Activated CD4-positive, alpha-beta memory T cell treated with anti-CD3 and anti-CD28 coated beads, Interleukin-2, amount 10 ng/mL, durations not matched to agents 7 days and 5 days (primary cell): ENCODE results near the gene ITGA1. TPM values are rescaled to one million over a fixed set of nuclear protein-coding genes. Genes with fewer than 3 reads are reported as not detected.

ENCODE experiments used
- CTCF ChIA-PET: fragments of 350-600 bp; sonication (Branson Sonifier 250); formaldehyde crosslinking; loops from one replicate; lab custom pipeline; 2021; ENCODE audit warnings: antibody characterized with exemption, inconsistent platforms; lab: Charles Lee
- POLR2A ChIA-PET: fragments of 350-600 bp; sonication (Branson Sonifier 250); formaldehyde crosslinking; loops from one replicate; lab custom pipeline; 2021; ENCODE audit warnings: antibody characterized with exemption; lab: Charles Lee
- DNase-seq: peaks from one replicate; pipeline ENCODE4 v3.0.0-alpha.2; 2020
- H3K27ac Mint-ChIP-seq: one replicate; pipeline ENCODE4 v1.8.0; 2021; ENCODE audit warnings: mild to moderate bottlenecking, mixed read lengths
- H3K27me3 Mint-ChIP-seq: one replicate; pipeline ENCODE4 v1.8.0; 2021; ENCODE audit warnings: mixed read lengths
- H3K36me3 Mint-ChIP-seq: one replicate; pipeline ENCODE4 v1.8.0; 2021; ENCODE audit warnings: low read depth, mixed read lengths
- H3K4me1 Mint-ChIP-seq: one replicate; pipeline ENCODE4 v1.8.0; 2021; ENCODE audit warnings: mixed read lengths
- H3K4me3 Mint-ChIP-seq: one replicate; pipeline ENCODE4 v1.8.0; 2021; ENCODE audit warnings: mild to moderate bottlenecking, mixed read lengths
- H3K9me3 Mint-ChIP-seq: one replicate; pipeline ENCODE4 v1.8.0; 2021; ENCODE audit warnings: mixed read lengths
- total RNA-seq, 2 experiments: library from RNA; stranded (reverse); gene quantifications; one replicate each; pipeline ENCODE4 v1.2.3, GENCODE V29; 2021

ITGA1 gene
- total RNA-seq, 2 experiments from 2014 or later, result 4.9 to 8.0 TPM

GRCh38 chr5:52990528-52990925 is 202.8 kb downstream of the ITGA1 start:
- POLR2A ChIA-PET, result interaction anchor here (1.4 to 3.5 kb wide), 2 partner anchors 42 to 99 kb away, joined by 4 to 18 read pairs; no protein-coding TSS in a partner anchor
- Mint-ChIP-seq H3K4me3 (peak overlapping the region; percentile 79), H3K9me3 (no peaks in the 10 kb centered on the region), H3K27me3 (peaks cover 16% of the 10 kb centered on the region), H3K4me1 (peaks cover 53% of the 10 kb centered on the region), H3K27ac (no peak overlapping the region), H3K36me3 (peaks cover 32% of the 10 kb centered on the region)
- no peak for DNase-seq
- CTCF ChIA-PET, result interaction anchor here (0.7 to 4.9 kb wide), 6 partner anchors 8 to 203 kb away, joined by 3 to 37 read pairs (median 3); partner anchors contain the start of gene MOCS2

DNA sequence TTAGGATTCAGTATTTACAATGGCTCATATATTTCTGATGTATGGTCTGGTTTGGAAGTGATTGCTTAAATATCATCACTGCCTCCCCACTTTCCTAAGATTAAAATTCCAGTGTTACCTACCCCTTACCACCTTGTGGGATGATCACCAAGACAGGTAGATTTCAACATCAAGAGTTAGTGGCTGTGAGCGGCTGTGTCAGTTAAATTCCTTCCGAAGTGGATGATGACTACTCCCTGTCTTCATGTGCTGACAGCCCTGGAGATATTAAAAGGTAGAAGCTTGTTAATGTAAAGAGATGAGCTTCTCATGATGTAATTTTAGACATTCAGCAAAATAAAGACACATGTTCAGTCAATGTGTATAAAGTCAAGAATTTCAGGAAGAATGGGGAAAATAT is 205.7 kb downstream of the ITGA1 start:
- Mint-ChIP-seq H3K27ac (no peak overlapping the region), H3K4me1 (peaks cover 42% of the 10 kb centered on the region), H3K36me3 (peaks cover 42% of the 10 kb centered on the region), H3K4me3 (no peak overlapping the region), H3K27me3 (peaks cover 6% of the 10 kb centered on the region), H3K9me3 (no peaks in the 10 kb centered on the region)
- POLR2A ChIA-PET, result no interaction called here
- no peak for DNase-seq
- CTCF ChIA-PET, result no interaction called here

- POLR2A ChIA-PET, result no interaction called here
- Mint-ChIP-seq H3K27me3 (peaks cover 4% of the 10 kb centered on the region), H3K27ac (no peak overlapping the region), H3K4me3 (no peak overlapping the region), H3K4me1 (peaks cover 47% of the 10 kb centered on the region), H3K36me3 (peaks cover 48% of the 10 kb centered on the region), H3K9me3 (no peaks in the 10 kb centered on the region)
- CTCF ChIA-PET, result no interaction called here
- no peak for DNase-seq
Observed at GRCh38 chr5:52994266-52994665, 206.6 kb downstream of the ITGA1 start.

GRCh38 chr5:52995095-52995494 is 207.4 kb downstream of the ITGA1 start:
- Mint-ChIP-seq H3K27me3 (peaks cover 4% of the 10 kb centered on the region), H3K4me3 (no peak overlapping the region), H3K9me3 (no peaks in the 10 kb centered on the region), H3K4me1 (peaks cover 49% of the 10 kb centered on the region), H3K36me3 (peaks cover 47% of the 10 kb centered on the region), H3K27ac (no peak overlapping the region)
- DNase-seq, result no peak
- ChIA-PET CTCF (no interaction called here), POLR2A (no interaction called here)

- no peak overlapping the region for H3K27ac Mint-ChIP-seq
- POLR2A ChIA-PET, result interaction anchor here (1.4 to 1.5 kb wide), 2 partner anchors 47 to 1314 kb away, joined by 3 read pairs; partner anchors contain the start of gene ARL15
- CTCF ChIA-PET, result no interaction called here
- no peak overlapping the region for H3K4me3 Mint-ChIP-seq
- H3K36me3 Mint-ChIP-seq, result peaks cover 50% of the 10 kb centered on the region
- peaks cover 44% of the 10 kb centered on the region for H3K4me1 Mint-ChIP-seq
- no peaks in the 10 kb centered on the region for H3K9me3 Mint-ChIP-seq
- peaks cover 4% of the 10 kb centered on the region for H3K27me3 Mint-ChIP-seq
- no peak for DNase-seq
Observed at GRCh38 chr5:52995914-52996313, 208.2 kb downstream of the ITGA1 start.

DNA sequence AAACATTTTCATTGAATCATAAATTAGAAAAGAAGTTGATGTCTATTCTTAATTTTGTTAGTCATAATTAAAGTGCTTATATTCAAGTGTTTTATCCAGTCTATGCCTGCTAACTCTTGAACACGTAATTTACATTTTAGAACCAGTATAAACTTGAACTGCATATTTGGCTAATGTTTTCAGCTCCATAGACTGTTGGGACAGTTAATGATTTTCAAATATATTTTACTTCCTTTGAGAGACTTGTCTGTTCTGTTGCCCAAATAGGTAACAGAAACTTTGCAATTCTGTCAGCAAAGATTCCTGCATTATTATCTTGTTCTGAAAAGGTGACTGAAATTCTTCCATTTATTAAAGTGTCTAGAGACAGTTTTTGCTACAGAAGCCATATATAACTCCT is 209.3 kb downstream of the ITGA1 start:
- no peak overlapping the region for H3K4me3 Mint-ChIP-seq
- peaks cover 4% of the 10 kb centered on the region for H3K27me3 Mint-ChIP-seq
- DNase-seq, result no peak
- POLR2A ChIA-PET, result interaction anchor here (1.4 to 1.5 kb wide), 2 partner anchors 48 to 1313 kb away, joined by 3 read pairs; partner anchors contain the start of gene ARL15
- no peaks in the 10 kb centered on the region for H3K9me3 Mint-ChIP-seq
- peaks cover 54% of the 10 kb centered on the region for H3K36me3 Mint-ChIP-seq
- H3K4me1 Mint-ChIP-seq, result peaks cover 41% of the 10 kb centered on the region
- CTCF ChIA-PET, result interaction anchor here (1.3 kb wide), 1 partner anchor 8 kb away, joined by 3 read pairs; the partner anchor contains the start of gene ITGA2
- H3K27ac Mint-ChIP-seq, result no peak overlapping the region

DNA sequence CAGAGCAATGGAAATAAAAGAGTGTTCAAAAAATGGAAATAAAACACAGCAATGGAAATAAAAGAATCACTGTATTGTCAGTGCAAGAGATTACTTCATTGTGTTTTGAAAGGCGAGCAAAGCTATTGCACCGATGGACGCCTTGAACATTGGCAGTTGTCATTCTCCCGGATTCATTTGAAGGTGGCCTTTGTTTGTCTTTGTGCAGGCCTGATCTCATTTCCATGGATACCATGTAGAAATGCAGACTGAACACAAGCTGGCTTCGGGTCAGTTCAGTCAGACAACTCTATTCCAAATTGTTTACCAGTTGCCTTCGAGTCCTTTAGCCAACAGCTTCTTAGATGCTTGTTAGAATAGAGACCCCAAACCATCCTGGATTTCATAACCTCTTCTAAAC is 209.7 kb downstream of the ITGA1 start:
- no peaks in the 10 kb centered on the region for H3K9me3 Mint-ChIP-seq
- ChIA-PET CTCF (interaction anchor here (1.3 kb wide), 1 partner anchor 8 kb away, joined by 3 read pairs; the partner anchor contains the start of gene ITGA2), POLR2A (interaction anchor here (1.5 kb wide), 1 partner anchor 1313 kb away, joined by 3 read pairs; the partner anchor contains the start of gene ARL15)
- peaks cover 37% of the 10 kb centered on the region for H3K4me1 Mint-ChIP-seq
- no peak for DNase-seq
- H3K36me3 Mint-ChIP-seq, result peaks cover 50% of the 10 kb centered on the region
- H3K27ac Mint-ChIP-seq, result no peak overlapping the region
- H3K4me3 Mint-ChIP-seq, result no peak overlapping the region
- H3K27me3 Mint-ChIP-seq, result peaks cover 4% of the 10 kb centered on the region

GRCh38 chr5:52998552-52999313 is 211.0 kb downstream of the ITGA1 start:
- peaks cover 49% of the 10 kb centered on the region for H3K36me3 Mint-ChIP-seq
- H3K4me3 Mint-ChIP-seq, result no peak overlapping the region
- no peaks in the 10 kb centered on the region for H3K9me3 Mint-ChIP-seq
- peak overlapping the region; percentile 26 for H3K27ac Mint-ChIP-seq
- H3K4me1 Mint-ChIP-seq, result peaks cover 39% of the 10 kb centered on the region
- ChIA-PET POLR2A (interaction anchor here (0.6 to 1.5 kb wide), 6 partner anchors 9 to 97 kb away, joined by 3 to 6 read pairs (median 3); partner anchors contain the start of gene ITGA2), CTCF (interaction anchor here (0.9 to 1.5 kb wide), 4 partner anchors 8 to 43 kb away, joined by 3 to 8 read pairs (median 4); partner anchors contain the start of gene ITGA2)
- peaks cover under 1% of the 10 kb centered on the region for H3K27me3 Mint-ChIP-seq
- DNase-seq, result no peak

DNA sequence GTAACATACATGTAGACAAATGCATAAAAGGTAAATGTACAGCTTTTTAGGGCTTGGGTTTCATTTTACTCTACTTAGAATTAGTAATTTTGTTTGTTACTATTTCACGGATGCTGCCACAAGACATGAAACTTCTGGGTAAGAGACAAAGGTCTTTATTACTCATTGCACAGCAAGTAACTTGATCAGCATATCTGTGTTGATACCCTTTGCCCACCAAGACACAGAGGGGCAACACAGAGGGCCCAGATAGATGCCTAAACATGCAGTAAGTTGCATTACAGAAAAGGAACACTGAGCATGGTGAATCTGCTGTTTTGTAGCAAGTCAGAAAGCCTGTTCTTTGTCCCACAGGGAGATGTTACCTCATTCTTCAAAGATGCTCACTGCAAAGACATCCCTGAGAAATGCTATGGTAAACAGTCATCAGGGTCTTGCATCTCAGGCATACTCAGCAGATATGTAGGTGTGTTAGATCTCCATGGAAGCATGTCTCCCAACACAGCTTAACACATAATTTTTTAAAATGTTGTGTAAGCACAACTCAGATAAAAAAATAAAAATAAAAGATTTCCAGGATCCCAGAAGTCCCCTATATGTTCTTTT is 211.7 kb downstream of the ITGA1 start:
- peaks cover 44% of the 10 kb centered on the region for H3K4me1 Mint-ChIP-seq
- H3K36me3 Mint-ChIP-seq, result peaks cover 46% of the 10 kb centered on the region
- CTCF ChIA-PET, result interaction anchor here (0.9 to 1.5 kb wide), 4 partner anchors 9 to 42 kb away, joined by 3 to 8 read pairs (median 4); partner anchors contain the start of gene ITGA2
- no peak overlapping the region for H3K4me3 Mint-ChIP-seq
- no peak for DNase-seq
- POLR2A ChIA-PET, result interaction anchor here (0.6 to 1.5 kb wide), 5 partner anchors 10 to 96 kb away, joined by 3 to 6 read pairs (median 3); partner anchors contain the start of gene ITGA2
- no peaks in the 10 kb centered on the region for H3K27me3 Mint-ChIP-seq
- H3K27ac Mint-ChIP-seq, result peak overlapping the region; percentile 17
- H3K9me3 Mint-ChIP-seq, result no peaks in the 10 kb centered on the region

DNA sequence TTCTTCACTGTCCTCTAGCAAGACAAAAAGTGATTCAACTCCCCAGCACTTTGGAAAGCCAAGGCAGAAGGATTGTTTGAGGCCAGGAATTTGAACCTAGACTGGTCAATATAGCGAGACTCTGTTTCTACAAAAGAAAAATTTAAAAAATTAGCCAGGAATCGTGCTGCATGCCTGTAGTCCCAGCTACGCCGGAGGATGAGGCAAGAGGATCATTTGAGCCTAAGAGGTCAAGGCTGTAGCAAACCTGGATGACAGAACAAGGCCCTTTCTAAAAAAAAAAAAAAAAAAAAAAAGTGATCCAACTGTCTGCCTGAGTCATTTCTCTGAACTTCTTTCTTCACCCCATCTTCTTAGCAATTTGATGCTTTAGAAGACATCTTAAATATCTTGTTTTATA is 213.8 kb downstream of the ITGA1 start:
- Mint-ChIP-seq H3K27me3 (no peaks in the 10 kb centered on the region), H3K4me3 (no peak overlapping the region), H3K36me3 (peaks cover 54% of the 10 kb centered on the region), H3K9me3 (no peaks in the 10 kb centered on the region), H3K4me1 (peaks cover 62% of the 10 kb centered on the region), H3K27ac (no peak overlapping the region)
- POLR2A ChIA-PET, result no interaction called here
- DNase-seq, result no peak
- CTCF ChIA-PET, result no interaction called here

DNA sequence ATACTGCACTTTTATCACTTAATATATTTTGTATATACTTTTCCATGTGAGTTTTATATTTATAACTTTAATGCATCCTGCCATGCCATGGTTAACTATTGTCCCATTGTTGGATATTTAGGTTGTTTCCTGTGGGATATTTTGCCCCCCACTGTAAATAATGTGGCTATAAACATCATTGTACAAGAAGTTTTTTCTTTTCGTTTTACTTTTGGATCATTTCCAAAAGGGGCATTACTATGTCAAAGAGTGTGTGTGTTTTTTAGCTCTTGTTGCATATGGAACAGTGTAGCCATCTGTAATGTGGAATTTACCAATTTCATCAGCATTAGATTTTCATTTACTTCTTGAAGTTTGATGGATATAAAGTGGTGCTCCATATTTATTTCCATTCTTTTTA is 214.8 kb downstream of the ITGA1 start:
- CTCF ChIA-PET, result no interaction called here
- no peak overlapping the region for H3K27ac Mint-ChIP-seq

GRCh38 chr5:53003144-53003543 is 215.4 kb downstream of the ITGA1 start:
- ChIA-PET POLR2A (no interaction called here), CTCF (no interaction called here)
- Mint-ChIP-seq H3K27me3 (no peaks in the 10 kb centered on the region), H3K4me3 (no peak overlapping the region), H3K4me1 (peaks cover 74% of the 10 kb centered on the region), H3K36me3 (peaks cover 45% of the 10 kb centered on the region), H3K27ac (peak overlapping the region; percentile 13), H3K9me3 (no peaks in the 10 kb centered on the region)
- DNase-seq, result no peak

More for the DNA sequence above, 214.8 kb downstream of the ITGA1 start:
- H3K27me3 Mint-ChIP-seq, result no peaks in the 10 kb centered on the region
- DNase-seq, result no peak
- H3K4me1 Mint-ChIP-seq, result peaks cover 68% of the 10 kb centered on the region
- peaks cover 45% of the 10 kb centered on the region for H3K36me3 Mint-ChIP-seq
- POLR2A ChIA-PET, result no interaction called here
- H3K4me3 Mint-ChIP-seq, result no peak overlapping the region
- no peaks in the 10 kb centered on the region for H3K9me3 Mint-ChIP-seq
